ENCODE measurements around the gene ISOC2. TPM values are rescaled to one million over a fixed set of nuclear protein-coding genes. Genes with fewer than 3 reads are reported as not detected.

The ISOC2 gene
- total RNA-seq, 6 experiments from 2014 or later = 60.1 to 81.4 (median 66.8) TPM

GRCh38 chr19:55434356-55434919 is 27.0 kb downstream of the ISOC2 start:
- H3K27ac Mint-ChIP-seq = no peak overlapping the region
- H3K9me3 Mint-ChIP-seq = peaks cover 10% of the 10 kb centered on the region; the same call in 1 of the 2 replicates
- H3K4me3 Mint-ChIP-seq = no peak overlapping the region
- no peaks in the 10 kb centered on the region for H3K36me3 Mint-ChIP-seq (ENCODE audit: low read depth)
- H3K4me1 Mint-ChIP-seq (ENCODE audit: low read depth) = no peaks in the 10 kb centered on the region
- TF ChIP-seq, protein P1, sequence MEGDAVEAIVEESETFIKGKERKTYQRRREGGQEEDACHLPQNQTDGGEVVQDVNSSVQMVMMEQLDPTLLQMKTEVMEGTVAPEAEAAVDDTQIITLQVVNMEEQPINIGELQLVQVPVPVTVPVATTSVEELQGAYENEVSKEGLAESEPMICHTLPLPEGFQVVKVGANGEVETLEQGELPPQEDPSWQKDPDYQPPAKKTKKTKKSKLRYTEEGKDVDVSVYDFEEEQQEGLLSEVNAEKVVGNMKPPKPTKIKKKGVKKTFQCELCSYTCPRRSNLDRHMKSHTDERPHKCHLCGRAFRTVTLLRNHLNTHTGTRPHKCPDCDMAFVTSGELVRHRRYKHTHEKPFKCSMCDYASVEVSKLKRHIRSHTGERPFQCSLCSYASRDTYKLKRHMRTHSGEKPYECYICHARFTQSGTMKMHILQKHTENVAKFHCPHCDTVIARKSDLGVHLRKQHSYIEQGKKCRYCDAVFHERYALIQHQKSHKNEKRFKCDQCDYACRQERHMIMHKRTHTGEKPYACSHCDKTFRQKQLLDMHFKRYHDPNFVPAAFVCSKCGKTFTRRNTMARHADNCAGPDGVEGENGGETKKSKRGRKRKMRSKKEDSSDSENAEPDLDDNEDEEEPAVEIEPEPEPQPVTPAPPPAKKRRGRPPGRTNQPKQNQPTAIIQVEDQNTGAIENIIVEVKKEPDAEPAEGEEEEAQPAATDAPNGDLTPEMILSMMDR (IDR thresholded peaks at IDR 0.05) = no peak
- no peak for DNase-seq
- peaks cover 8% of the 10 kb centered on the region for H3K27me3 Mint-ChIP-seq (ENCODE audit: insufficient read depth)

GRCh38 chr19:55433292-55433691 is 28.1 kb downstream of the ISOC2 start:
- no peaks in the 10 kb centered on the region for H3K36me3 Mint-ChIP-seq (ENCODE audit: low read depth)
- DNase-seq = no peak
- H3K4me1 Mint-ChIP-seq (ENCODE audit: low read depth) = no peaks in the 10 kb centered on the region
- no peak overlapping the region for H3K27ac Mint-ChIP-seq
- no peak overlapping the region for H3K4me3 Mint-ChIP-seq
- H3K9me3 Mint-ChIP-seq = peaks cover 6% of the 10 kb centered on the region; the same call in 1 of the 2 replicates
- H3K27me3 Mint-ChIP-seq (ENCODE audit: insufficient read depth) = peaks cover 10% of the 10 kb centered on the region
- TF ChIP-seq, protein P1 (IDR thresholded peaks at IDR 0.05) = no peak

- Mint-ChIP-seq H3K4me3 (no peak overlapping the region), H3K4me1 (ENCODE audit: low read depth) (no peaks in the 10 kb centered on the region), H3K9me3 (peaks cover 6% of the 10 kb centered on the region; the same call in 1 of the 2 replicates), H3K27ac (no peak overlapping the region), H3K36me3 (ENCODE audit: low read depth) (no peaks in the 10 kb centered on the region), H3K27me3 (ENCODE audit: insufficient read depth) (peaks cover 16% of the 10 kb centered on the region)
- TF ChIP-seq, protein P1 (IDR thresholded peaks at IDR 0.05) = no peak
- peak; percentile 7 for DNase-seq
Measured at GRCh38 chr19:55432241-55432959, 29.0 kb downstream of the ISOC2 start.

GRCh38 chr19:55431183-55431582 is 30.3 kb downstream of the ISOC2 start:
- Mint-ChIP-seq H3K4me3 (no peak overlapping the region), H3K9me3 (peaks cover 6% of the 10 kb centered on the region; the same call in 1 of the 2 replicates), H3K27ac (no peak overlapping the region), H3K36me3 (ENCODE audit: low read depth) (no peaks in the 10 kb centered on the region), H3K4me1 (ENCODE audit: low read depth) (no peaks in the 10 kb centered on the region), H3K27me3 (ENCODE audit: insufficient read depth) (peaks cover 19% of the 10 kb centered on the region)
- TF ChIP-seq, protein P1 (IDR thresholded peaks at IDR 0.05) = no peak
- DNase-seq = no peak

DNA sequence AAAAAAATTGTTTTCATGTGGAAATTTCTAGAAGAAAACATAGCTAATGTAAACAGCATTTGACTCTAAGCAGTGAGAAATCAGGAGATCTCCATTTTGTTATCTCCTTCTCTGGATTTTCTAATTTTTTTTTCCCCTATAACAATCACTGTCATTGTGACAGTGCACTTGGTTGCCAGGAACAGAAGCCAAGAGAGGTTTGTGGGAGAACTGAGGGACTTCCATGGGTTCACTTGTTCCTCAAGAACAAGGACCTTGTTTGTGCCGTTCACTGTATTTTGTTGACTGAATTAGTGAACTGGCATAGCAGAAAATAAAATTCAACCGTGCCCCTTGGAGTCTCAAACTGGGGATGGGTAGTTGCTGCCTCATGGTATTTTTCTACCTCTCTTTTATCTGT is 35.4 kb downstream of the ISOC2 start:
- TF ChIP-seq, protein P1 (IDR thresholded peaks at IDR 0.05) = no peak
- H3K4me1 Mint-ChIP-seq (ENCODE audit: low read depth) = no peaks in the 10 kb centered on the region
- H3K9me3 Mint-ChIP-seq = no peaks in the 10 kb centered on the region
- no peak overlapping the region for H3K4me3 Mint-ChIP-seq
- peaks cover 40% of the 10 kb centered on the region for H3K27me3 Mint-ChIP-seq (ENCODE audit: insufficient read depth)
- DNase-seq = no peak
- H3K27ac Mint-ChIP-seq = no peak overlapping the region
- no peaks in the 10 kb centered on the region for H3K36me3 Mint-ChIP-seq (ENCODE audit: low read depth)

All from HFFc6 (cell line).